Midbrain (tissue), 1 donor: Measurements from ENCODE around the gene ITK.

Source experiments
- DNase-seq: peaks from one replicate; lab custom pipeline; 2025; lab: John Stamatoyannopoulos, UW

Gene ITK

DNA sequence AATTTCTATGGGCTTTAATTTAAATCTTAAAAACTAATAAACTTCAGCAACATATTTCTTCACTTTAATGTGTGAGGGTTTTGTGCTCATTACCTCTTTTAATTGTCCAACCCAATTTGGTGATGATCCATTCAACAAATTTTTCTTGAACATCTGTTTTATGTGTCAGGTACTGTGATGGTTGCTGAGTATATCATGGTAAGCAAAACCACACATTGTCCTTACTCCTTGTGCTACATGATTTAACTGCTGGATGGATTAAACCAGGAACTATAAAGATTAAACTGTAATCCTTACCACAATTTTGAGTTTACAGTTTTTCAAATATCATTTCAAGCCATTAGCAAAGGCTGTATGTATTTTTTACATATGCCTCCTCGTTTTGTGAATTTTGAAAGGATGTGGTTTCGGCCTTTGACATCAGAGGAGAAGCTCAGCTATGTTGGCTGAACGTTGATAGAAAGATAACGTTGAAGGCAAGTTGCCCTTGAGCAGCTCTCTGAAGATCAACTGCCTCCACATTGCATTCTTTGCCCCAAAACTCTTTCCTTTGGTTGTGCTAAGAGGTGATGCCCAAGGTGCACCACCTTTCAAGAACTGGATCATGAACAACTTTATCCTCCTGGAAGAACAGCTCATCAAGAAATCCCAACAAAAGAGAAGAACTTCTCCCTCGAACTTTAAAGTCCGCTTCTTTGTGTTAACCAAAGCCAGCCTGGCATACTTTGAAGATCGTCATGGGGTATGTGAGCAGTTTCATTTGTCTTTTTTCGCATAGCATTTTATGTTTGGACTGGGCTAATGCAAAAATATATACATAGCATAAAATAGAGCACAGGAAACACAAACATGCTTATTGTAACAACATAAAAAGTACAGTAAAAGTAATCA is at the start of gene ITK:
TSS of gene ITK (plus strand) at position 467 of the 891 bp plus-strand sequence. CDS start at position 605, 138 bp downstream.
- DNase-seq = no peak

DNA sequence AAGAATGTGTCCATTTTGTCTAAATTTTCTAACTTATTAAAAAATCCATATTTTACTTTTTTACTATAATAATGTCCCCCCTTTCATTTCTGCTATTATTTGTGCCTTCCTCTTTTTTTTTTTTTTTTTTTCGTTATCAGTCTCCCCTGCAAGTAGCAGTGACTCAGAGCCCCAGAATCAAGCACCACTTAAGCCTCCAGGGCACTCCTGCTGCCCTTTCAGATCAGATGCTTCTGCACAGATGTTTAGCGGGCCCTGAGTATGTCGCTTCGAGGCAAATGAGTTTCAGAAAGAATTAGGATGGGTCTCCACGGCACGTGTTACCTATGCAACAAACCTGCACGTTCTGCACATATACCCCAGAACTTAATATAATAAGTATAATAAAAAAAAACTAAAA is 49.7 kb upstream of the ITK start:
- DNase-seq = no peak

DNA sequence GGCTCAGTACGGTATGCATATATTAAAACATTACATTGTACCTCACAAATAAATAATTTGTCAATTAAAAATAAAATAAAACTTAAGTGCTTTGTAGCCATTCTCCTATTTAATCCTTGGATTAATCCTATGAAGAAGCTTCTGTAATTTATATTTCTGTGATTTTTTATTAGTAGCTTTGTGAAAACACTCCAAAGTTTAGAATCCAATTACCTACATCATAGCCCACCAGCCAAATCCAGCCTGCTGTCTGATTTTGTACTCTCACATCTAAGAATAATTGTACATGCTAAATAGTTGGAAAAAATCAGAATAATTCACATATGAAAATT is 48.4 kb upstream of the ITK start:
- no peak for DNase-seq

DNA sequence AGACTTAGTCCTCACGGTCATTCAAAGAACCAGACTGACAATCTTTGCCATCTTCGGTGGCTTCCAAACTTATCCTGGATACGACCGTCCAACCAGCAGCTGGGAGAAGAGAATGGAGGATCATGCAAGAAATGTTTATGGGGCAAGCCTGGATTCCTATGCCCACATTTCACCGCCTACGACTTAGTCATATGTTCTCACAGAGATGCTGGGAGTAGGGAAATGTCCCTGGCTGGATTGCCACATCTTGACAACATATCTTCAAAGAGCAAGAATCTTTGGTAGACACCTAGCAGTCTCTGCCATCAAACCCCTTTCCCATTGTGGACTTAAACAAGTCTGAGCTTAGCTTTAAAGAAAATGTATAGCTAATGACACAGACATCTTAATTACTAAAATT is 42.9 kb upstream of the ITK start:
- DNase-seq = no peak

DNA sequence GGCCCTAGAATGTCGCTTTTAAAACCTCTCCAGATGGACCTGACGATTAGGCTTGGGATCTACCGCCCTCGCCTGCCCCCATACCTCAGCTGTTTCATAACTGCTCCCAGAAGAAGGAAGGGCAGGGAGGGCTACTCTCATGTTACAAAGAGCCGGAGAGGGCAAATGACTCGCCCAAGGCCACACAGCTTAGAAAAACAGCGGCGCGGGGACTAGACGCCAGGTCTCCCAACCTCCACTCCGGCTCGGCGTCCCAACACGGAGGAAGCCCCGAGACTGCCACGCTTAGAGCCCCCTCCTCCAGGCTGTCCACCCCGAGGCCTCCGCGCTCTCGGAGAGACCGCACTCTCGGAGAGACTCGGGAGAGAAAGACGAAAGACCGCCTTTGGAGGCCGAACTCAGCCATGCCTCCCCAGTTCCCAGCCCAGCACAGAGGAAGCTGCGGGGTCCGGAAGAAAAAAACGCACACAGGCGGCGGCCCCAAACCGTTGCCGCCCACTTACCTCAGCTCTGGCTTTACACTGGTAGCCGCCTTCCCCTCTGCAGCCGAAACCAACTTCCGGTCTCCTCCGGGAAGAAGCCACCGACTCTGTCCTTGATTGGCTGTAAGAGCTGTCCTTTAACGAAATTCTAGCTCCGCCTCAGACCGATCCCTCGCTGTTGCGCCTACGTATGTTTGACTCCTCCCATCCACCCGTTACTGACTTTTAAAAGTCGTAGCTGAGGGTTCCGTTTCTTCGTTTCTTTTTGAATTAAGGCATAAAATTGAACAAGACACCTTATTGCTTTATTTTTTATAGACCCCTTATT is 38.1 kb upstream of the ITK start, which contains the start of gene MED7:
TSS of gene MED7 (minus strand) at position 549 of the 810 bp plus-strand sequence. CDS start 3,434 bp downstream, outside the sequence.
- peak; percentile 97 for DNase-seq

DNA sequence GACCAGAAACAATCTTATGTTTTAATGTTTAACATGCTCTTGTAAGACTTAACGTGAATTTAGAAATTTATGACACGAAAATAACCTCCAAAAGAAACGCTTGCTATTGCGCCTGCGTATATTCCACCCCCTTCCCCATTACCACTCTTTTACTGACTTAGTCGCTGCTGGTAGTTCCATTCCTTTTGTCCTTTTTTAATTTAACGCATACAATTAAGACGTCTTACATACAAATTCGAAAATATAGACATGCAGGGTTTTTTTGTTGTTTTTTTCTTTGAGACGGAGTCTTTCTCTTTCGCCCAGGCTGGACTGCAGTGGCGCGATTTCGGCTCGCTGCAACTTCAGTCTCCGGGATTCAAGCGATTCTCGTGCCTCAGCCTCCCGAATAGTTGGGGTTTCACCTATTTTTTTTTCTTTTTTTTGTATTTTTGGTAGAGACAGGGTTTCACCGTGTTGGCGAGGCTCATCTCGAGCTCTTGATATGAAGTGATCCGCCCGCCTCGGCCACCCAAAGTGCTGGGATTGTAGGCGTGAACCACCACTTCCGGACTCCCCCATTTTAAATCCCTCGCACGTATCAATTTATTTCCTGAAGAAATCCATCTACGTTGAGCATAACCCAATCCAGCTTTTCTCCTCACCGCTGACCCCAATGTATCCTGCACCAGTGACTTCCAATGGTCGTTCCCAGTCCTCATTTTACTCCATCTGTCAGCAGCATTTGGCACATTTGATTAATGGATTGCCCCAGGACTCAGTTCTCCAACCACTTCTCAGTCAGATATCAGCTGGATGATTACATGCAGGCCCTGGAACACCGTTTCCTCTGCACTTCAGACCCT is 37.3 kb upstream of the ITK start:
- peak; percentile 73 for DNase-seq

DNA sequence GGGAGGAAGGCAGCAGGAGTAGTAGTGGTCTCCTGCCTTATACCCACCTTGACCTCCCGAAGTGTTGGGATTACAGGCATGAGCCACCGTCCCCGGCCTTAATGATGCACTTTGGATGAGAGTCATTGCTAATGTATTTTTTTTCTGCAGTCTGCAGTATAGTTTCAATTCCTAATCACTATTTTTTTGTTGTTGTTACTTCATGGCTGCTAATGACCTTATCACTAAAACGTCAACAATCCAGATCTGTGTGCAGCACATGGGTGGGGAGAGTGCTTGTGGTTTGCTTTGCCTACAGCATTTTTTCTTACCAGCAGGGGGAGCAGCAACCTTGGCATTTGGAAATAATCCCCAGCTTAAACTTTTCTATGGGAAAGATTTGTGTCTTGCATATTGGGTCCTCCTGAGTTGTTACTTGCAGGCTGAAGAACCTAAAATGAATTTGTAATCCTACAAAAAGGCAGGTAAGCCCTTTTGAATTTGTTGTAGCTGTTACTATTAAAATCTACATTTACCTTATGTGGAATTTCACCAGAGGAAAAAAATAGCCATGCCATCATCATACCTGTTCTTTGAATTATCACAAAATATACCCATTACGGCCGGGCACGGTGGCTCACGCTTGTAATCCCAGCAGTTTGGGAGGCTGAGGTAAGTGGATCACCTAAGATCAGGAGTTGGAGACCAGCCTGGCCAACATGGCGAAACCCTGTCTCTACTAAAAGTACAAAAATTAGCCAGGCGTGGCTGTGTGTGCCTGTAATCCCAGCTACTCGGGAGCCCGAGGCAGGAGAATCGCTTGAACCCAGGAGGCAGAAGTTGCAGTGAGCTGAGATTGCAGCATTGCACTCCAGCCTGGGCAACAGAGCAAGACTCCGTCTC is 31.7 kb upstream of the ITK start:
- DNase-seq = peak; percentile 83

DNA sequence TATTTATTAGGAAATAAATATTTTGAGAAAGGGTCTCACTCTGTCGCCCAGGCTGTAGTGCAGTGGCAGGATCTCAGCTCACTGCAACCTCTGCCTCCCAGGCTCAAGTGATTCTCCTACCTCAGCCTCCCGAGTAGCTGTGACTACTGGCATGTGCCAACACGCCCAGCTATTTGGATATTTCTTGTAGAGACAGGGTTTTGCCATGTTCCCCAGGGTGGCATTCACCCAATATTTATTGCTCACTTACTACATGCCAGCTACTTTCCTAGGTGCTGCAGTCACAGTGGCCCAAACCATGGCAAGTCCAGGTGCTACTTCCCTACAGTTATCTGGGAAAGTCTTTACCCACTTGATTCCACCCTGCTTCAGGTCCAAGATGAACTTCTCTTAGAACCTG is 29.6 kb upstream of the ITK start:
- no peak for DNase-seq

DNA sequence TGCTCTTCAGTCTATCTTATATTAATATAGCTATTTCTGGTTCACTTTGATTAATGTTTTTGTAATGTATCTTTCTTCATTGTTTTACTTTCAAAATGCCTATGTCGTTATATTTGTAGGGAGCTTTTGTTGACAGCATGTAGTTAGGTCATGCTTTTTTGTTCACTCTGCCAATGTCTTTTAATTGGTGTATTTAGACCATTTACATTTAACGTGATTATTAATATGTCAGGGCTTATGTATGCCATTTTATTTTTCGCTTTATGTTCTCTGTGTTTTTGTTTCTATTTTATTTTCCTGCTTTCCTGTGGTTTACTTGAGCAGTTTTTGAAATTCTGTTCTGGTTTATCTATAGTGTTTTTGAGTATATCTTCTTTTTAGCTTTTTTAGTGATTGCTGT is 25.3 kb upstream of the ITK start:
- no peak for DNase-seq

DNA sequence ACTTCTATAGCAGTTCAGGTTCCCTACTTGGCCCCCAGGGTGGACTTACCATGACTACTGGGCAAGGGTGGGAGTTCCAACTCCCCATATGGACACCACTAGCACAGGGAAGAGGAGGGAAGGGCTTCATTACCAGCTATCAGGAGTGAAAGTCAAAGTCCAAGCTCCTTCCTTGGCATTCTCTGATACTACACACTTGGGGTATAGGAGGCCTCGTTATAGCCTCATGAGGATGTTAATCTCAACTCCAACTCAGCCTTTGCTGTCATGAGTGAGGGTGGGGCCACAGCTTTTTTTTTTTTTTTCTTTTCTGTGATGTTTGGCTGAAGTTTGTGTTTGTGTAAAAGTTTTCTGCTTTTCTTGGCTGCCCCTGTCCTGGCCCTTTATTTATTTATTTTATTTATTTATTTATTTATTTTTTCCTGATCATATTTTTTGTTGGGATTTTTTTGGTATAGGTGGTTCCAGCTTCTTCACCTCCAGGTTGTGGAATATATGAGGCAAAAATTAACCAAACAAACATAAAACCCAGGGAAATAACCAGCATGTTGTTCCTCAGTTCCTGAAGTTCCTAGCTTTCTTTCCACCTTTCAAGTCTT is 23.2 kb upstream of the ITK start:
- no peak for DNase-seq

DNA sequence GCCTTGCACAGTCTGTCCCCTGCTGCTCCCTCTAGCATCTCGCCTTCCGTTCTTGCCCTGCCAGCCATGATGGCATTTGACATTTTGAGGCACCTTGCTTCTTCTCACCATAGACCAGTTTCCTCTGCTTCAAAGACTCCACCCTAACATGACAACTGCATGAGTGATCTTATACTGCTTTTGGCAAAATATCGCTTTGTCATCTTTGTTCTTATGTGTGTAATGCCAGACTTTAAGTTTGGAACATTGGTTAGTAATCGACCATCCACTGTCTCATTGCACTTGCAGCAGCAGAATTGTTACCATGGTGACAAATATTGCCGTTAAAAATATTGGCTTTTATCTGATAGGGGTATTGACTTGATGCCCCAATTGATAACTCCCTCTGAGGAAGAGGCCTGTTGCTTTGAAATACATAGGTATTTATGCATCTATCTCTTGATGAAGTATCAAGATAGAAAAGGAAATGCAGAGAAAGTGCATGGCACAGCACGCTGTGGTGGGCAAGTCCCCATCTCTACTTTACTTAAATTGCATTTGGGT is 21.4 kb upstream of the ITK start:
- no peak for DNase-seq

DNA sequence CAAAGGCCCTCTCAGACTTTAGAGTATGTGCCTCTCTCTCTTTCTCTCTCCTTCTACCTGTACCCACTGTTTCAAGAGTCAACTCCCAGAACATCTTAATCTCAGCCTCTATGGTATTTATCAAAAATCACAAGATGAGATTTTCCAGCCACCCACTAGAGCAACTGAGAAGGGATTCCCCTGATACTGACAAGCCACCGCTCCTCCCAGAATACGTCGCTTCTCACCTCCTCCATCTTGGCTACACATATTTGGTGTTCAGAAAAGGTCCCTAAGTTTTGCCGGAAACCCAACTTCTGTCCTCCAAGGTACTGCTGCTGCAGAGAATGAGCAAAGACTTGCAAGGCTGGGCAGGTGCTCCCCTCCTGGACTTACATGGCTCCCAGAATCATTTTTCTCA is 20.6 kb upstream of the ITK start:
- no peak for DNase-seq

DNA sequence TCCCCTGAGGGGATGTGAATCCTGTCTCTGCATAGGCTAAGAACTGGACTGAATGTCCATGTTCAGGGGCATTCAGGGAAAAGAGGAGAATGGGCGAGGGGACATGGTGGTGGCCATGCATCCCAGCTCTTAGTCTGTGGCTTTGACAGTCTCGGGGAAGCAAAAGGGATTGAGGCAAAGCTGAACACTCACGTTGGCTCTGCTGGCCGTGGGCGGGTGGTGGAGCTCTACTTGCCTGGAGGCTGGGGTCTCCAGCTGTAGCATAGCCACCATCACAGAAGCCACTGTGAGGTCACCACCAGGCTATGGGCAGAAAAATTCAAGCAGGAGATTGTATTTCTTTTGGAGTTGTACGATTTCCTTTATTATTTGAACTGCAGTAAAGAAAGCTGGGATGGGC is 18.6 kb upstream of the ITK start:
- no peak for DNase-seq

DNA sequence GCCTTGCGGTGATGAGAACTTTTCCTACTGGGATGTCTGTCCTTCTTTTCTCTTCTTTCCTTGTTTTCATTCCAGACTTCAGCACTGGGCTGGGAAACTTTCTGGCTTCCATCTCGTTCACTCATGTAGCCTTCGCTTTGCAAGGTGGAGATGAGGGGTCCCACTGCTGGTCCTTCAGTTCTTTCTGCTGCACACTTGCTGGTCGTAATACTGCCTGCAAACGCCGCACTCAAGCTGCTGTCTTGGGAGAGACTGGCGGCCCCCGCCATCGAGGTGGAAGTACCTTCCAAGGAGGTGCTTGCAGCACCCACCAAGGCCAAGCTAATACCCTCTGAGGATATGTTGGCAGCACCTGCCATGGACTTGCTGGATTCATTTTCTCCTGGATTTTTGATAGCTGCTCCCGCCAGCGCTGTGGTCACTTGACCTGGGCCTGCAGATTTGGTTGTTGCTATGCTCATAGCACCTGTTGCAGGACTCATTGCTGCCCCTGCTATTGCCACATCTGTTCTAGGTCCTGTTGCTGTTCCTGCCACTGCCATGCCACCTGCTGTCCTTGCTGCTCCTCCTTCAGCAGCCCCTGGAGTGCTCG is 17.6 kb upstream of the ITK start:
- no peak for DNase-seq

DNA sequence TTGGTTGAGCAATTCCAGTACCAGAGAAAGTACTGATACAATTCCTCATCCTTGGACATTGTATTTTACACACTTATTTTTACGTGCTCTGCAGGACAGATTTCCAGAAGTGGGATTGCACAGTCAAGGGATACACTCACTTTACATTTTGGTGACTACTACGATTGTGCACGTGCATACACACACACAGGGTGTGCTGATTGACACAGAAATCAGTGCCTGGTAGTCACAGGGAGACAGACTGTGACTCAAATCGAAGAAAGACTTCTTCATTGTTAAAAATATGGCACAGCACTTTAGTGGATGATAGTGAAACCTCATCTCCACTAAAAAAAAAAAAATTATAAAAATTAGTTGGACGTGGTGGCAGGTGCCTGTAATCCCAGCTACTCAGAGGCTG is 16.1 kb upstream of the ITK start:
- no peak for DNase-seq

DNA sequence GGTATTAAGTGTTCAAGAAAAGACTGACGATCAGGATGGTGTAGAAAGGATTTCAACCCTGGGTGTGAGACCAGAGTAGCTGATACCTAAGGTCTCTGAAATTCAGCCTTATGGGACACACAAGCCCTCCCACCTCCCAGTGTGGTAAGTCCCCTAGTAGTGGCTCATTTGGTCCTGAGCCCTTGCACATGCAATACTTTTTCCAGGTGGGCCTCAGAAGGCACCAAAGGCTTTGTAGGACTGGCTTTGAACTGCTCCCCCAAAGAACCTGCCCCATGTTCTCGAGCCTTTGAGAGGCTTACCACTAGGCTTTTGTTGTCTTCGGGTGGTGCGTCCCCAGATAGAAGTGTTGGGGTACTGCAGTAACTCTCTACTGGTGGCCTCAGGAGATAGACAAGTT is 15.4 kb upstream of the ITK start:
- DNase-seq = no peak

DNA sequence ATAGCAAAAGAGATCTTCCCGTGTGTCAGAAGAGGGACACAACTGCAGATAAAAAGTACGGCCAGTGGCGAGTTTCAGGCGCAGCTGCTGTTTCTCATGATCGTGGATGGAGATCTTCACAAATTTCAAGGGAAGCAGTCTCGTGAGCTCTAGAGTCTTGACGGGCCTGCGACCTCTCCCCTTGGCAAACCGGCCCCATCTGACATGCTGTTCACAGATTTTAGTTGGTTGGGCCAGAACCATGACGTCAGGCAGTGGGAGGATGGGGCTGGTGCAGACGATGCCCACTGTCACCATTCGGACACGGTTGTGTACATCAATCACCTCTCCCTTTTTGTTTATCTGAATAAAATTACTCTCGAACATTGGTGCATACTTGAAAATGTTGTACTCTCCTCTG is 15.0 kb upstream of the ITK start:
- no peak for DNase-seq

DNA sequence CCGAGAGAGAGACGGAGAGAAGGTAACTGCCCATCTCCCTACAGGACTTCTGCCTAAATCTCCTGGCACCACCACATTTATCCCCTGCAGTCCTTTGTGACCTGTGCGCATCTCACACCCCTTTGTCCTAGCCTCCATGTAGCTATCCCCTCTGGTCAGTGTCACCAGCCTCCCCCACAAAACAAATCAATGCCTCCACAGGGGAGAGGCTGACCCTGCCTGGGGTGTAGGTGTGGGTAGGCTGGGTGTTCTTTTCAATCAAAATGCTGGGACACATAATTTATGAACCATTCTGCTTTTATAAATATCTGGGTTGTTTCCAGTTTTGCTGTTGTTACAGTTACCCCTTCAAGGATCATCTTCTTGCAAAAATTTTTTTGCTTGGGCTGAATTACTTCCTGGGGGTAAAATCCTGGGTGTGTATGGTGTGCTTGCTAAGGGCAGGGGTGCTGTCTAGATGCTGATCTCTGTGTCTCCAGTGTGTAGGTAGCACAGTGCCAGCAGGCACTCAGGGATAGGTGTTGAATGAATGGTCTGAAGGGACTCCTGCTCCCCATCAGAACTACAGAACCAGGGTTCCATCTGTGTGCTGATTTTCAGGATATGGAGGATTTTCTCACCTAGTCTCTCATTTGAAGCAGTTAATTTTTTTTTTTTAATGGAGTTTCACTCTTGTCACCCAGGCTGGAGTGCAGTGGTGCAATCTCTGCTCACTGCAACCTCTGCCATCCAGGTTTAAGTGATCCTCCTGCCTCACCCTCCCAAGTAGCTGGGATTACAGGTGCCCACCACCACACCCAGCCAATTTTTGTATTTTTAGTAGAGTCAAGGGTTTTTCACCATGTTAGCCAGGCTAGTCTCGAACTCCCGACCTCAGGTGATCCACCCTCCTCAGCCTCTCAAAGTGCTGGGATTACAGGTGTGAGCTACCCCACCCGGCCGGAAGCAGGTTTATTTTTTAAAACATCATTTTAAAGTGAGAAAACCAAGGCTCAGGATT is 14.1 kb upstream of the ITK start, which contains the start of gene GARIN3:
TSS of gene GARIN3 (minus strand) at position 51 of the 1,000 bp plus-strand sequence. CDS start 96 bp downstream, outside the sequence.
- DNase-seq = no peak

DNA sequence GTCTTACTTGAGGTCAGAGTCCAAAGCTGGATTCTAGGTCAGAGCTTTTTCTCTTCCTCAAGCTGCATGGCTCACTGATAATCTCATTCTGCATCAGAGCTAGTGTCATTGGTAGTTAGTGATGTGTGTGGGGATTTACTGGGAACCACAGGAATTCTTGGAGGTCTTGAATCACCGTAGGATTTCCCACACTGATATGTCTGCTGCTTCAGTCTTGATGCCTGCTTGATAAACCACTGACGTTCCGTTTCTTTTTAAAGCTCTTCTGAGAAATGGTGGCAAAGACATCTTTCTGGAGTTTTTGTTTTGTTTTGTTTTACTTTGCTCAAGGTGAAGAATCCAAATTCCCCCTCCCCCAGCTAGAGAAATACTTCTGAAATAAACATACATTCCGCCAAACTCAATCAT is 13.4 kb upstream of the ITK start:
- no peak for DNase-seq
